GM21717 (cell line): ENCODE measurements around the gene RAPH1.

Experiments
- ATAC-seq: cut with Tn5 transposase; IDR thresholded peaks from one replicate; pipeline ENCODE4 v1.9.1; 2021; ENCODE audit warnings: mild to moderate bottlenecking, moderate library complexity; ENCODE audit not compliant: unreplicated experiment

Gene RAPH1, protein sequence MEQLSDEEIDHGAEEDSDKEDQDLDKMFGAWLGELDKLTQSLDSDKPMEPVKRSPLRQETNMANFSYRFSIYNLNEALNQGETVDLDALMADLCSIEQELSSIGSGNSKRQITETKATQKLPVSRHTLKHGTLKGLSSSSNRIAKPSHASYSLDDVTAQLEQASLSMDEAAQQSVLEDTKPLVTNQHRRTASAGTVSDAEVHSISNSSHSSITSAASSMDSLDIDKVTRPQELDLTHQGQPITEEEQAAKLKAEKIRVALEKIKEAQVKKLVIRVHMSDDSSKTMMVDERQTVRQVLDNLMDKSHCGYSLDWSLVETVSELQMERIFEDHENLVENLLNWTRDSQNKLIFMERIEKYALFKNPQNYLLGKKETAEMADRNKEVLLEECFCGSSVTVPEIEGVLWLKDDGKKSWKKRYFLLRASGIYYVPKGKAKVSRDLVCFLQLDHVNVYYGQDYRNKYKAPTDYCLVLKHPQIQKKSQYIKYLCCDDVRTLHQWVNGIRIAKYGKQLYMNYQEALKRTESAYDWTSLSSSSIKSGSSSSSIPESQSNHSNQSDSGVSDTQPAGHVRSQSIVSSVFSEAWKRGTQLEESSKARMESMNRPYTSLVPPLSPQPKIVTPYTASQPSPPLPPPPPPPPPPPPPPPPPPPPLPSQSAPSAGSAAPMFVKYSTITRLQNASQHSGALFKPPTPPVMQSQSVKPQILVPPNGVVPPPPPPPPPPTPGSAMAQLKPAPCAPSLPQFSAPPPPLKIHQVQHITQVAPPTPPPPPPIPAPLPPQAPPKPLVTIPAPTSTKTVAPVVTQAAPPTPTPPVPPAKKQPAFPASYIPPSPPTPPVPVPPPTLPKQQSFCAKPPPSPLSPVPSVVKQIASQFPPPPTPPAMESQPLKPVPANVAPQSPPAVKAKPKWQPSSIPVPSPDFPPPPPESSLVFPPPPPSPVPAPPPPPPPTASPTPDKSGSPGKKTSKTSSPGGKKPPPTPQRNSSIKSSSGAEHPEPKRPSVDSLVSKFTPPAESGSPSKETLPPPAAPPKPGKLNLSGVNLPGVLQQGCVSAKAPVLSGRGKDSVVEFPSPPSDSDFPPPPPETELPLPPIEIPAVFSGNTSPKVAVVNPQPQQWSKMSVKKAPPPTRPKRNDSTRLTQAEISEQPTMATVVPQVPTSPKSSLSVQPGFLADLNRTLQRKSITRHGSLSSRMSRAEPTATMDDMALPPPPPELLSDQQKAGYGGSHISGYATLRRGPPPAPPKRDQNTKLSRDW

DNA sequence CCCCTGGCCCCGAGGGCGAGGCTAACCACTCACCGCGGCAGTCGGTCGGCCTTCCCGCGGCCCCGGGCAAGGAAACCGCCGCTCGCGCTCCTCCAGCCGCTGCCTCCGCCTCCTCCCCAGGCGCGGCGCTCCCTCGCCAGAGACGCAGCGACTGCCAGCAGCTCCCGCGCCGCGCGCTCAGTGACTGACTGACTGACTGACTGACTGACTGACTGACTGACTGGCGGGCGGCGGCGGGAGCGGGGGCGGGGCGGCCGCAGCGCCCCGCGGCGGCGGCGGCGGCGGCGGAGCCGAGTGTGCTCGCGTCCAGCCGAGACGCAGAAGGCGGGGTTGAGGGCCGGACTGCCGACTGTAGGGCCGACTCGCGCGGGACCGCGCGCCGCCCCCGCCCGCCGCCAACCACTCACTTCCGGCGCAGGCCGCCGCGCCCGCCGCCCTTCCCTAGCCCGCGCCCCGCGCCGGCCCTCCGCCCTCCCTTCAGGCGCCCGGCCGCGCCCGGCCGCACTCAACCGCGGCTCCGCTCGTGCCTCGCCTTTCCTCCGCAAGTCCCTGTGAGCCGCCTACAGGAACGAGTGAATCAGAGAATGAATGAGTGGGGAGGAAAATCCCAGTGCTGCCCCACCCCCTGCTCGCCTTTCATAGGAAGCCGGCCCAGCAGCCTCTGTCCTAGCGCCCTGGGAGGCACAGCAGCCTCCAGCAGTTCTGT, at the start of gene RAPH1:
Gene RAPH1, minus strand, starts transcription at position 224 of the 706 bp plus-strand sequence. CDS start 39,948 bp downstream, outside the sequence.
- no peak for ATAC-seq

DNA sequence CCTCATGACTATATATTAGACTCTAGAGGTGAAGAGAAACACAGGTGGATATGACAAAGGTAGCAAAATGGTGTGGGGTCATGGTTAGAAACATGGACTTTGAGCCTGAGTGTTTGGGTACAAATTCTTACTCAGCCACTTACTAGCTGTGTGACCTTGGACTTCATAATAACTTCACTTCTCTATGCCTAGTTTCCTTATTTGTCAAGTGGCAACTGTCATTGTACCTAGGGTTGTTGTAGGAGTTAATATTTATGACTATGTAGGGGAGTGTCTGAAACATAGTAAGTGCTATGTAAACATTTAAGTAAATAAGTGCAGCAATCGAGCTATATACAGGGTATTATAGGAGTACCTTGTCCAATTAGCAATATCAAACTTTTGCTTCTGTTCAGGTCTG, 49.7 kb upstream of the RAPH1 start:
- ATAC-seq = no peak

DNA sequence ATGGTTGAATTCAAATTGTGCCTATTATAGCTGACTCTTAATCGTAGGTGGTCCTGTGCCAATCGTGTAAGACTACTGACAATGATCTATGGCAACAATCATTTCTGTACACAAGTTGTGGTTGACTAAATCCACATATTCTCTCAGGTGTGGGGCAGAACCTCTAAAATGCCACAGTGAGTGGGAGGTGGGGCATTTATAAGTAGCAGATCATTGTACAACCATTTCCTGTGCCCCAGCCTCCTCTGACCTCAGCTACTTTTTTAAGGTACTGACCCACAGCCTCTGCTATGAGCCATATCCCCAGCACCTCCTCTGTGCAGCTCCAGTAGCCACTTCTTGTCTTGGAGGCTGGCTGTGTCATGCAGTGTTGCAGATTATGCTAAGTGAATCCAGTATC, 48.6 kb upstream of the RAPH1 start:
- peak; percentile 40 for ATAC-seq

DNA sequence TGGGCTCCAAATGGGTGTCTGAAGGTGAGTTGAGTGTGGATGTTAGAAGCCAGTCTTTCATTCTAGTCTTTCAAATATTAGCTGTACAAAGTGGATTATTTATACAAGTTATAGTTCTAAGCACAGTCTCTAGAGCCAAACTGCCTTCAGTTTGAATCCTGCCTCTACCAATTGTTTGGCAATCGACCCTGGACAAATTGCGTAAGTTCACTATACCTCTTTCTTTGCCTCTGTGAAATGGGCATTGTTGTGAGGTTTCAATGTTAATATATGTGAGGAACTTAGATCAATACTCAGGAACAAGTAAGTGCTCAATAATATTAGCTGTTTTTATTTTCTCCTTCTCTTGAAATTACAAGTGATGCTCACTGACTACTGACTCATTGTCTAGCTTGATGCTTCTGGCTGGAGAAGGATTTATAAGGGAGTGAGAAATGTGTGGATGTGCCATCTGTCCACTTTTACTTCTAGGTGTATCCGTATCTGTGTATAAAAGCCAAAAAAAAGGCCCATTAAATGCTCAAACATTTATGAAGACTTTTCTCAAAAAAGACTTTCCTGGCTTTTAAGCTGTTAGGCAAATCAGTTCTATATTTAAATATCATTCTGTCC, 48.1 kb upstream of the RAPH1 start:
- no peak for ATAC-seq

DNA sequence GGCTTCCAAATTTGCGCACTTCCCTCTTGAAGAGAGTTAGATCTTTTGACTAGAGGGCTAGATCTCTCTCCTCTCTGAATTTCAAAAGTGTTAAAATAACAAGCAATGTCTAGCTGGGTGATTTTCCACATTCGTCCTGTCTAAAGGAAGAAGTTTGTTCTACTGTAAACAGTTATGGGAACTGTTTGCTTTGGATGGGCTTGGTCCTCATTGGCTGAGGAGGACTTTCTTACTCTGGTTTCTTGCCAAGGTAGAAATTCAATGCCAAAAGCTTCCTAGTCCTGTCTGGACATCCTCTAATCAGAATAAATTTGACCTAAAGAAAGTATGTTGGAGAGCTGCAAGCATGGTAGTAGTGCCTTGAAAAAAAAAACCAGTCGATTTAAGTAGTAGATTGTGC, 47.4 kb upstream of the RAPH1 start:
- ATAC-seq = no peak

DNA sequence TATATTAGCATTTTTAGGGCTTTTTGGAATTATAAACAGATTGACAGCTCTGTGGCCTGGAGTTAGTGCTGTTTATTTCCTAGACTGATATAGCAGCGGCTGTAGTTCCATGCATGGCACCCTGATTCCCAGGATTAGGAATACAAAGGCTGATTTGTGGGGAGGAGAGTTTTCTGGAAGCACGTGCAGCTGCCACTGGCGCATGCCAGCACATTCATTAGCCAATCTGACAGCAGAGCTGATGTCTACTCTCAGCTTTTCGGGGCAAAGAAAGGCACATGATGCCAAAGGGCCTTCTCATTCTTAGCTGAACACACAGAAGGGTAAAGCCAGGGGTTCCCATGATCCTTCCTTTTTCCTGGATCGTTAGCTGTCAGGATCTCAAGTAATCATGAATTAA, 45.7 kb upstream of the RAPH1 start:
- no peak for ATAC-seq

DNA sequence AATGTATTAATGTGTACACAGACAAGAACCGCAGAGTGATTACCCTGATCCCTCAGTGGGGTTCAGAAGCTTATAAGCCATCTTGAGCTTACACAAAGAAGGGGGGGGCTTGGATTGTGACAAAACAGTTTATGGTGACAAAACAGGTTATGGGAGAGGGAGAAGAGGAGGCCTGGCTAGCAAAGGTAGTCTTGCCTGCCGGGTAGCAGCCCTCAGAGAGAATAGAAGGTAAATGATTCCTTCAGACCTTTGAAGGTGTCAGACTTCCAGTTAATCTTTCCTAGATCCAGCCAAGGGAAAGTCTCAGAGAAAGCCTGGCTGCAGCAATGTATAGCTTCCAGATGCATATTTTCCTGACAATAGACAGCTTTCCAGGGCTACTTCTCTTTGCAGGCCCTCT, 44.6 kb upstream of the RAPH1 start:
- ATAC-seq = peak; percentile 6

DNA sequence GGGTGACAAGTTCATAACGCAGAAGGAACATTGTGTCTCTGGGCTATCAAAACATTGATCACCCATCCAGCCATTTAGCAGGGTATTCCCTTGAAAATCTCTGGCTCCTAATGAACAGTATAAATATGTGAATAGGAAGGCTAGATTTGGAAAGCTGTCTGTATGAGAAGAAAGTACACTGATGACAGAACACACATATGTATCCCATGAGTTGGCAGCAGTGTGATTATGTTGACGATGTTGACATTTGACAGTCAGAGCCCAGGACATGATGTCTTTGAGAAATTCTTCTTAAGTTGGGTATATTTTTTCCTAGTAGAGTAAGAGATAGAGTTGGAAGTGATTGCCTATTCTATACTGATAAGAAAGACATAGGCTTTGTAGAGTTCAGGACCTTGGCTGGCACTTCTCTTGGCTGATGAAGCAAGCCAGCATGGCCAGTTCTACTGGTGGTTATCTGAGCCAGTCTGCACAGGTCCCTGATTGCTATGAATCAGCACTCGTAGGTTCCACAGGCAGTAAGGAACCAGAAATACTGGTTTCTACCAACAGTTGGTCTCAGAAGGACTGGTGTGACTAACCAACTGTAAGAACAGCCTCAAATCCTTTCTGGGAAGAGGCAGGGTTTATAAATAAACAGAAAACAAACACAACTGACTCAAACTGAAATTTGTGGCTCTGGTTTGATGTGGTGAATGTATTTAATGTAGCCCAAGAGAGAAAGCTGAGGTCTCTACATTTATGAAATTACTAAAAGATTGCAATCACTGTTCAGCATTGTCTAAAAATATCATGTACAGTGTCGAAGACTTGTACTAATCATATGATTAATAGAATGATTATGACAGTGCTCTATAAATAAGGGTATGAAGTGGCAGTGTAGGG, 43.9 kb upstream of the RAPH1 start:
- ATAC-seq = peak; percentile 98

DNA sequence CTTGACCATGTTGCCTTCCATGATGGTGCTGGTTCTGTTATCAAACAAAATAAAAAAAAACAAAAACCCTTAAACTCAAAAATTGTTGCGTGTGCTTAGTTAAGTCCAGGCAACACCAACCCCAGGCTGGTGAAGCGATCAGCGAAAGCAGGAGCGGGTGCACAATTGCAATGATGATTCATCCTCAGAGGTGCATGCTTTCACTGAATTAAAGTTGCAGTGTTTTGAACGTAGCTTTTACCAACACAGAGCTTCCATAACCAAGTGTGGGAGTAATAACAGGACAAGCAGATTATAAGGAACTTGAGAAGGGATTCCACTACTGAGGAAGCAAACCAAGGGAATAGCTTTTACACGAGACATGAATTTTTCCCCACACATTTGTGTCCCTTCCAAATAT, 39.7 kb upstream of the RAPH1 start:
- no peak for ATAC-seq

DNA sequence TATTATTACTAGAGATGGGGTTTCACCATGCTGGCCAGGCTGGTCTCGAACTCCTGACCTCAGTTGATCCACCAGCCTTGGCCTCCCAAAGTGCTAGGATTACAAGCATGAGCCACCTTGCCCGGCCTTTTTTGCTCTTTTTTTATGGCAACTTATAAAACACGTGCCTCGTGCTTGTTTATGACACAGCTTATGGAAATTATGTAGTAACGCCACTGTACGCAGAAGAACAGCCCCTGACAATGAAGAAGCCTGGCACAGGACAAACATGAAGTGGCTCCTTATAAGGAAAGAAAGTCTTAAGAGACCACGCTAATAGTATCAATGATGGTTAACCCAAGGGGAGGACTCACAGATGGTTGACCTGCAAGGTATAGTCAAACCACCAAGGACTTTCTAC, 37.2 kb upstream of the RAPH1 start:
- ATAC-seq = no peak

DNA sequence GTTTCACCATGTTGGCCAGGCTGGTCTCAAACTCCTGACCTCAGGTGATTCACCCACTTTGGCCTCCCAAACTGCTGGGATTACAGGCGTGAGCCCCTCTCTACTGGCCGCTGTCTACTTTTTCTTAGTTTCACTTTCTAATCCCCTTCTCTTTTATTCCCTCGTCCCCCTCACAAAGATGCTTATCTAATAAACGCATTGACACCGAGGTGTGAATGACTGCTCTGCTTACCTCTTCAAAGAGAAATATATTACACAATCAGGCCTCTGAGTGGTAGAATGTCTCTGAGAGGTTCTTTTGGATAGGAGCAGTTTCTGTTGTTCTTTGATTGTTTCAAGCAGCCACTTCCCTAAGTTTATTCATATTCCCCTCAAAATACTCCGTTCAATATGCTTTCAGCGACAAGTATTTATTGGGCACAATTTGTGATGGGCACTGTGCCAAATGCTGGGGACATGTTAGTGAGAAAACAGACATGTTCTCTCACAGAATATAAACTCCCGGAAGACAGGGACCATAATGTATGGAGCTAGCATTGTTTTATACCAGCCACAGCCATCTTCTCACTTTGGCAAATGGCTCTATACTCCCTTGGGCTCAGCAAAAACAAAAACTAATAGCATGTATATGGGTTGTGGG, 34.7 kb upstream of the RAPH1 start:
- ATAC-seq = no peak

DNA sequence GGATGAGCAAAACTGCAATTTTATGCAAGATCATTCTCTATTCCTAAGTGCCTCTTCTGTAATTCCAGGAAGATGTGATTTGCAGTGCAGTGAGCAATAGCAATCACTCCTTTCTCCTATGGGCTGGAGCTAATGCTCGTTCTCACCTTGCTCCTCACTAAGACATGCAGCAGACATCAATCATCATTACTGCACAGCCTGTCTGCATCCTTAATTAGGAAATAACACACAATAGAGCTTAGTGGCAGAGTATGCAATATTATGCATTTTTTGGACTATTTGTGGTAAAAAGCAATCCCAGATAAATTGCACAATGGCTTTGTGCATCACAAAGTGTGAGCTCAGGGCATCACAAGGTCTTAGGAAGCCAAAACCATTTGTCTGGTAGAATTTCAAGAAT, 32.6 kb upstream of the RAPH1 start:
- no peak for ATAC-seq

DNA sequence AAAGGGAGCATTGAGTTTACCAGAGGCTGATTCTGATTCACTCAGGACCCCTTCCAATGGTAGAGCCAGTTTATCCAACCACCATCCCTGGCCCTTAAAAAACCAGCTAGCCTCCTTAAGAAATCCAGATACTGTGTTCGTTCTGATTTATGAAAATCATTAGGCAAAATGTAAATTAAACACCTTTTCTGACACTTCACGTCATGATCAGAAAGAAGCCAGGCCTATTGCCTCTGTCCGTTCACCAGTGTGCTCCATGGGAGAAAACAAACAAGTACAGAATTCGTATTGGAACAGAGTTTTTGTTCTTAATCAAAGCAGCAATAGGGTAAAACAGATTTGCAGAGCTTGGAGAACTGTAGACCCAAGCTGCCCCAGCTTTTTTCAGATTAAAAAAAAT, 31.1 kb upstream of the RAPH1 start:
- no peak for ATAC-seq

DNA sequence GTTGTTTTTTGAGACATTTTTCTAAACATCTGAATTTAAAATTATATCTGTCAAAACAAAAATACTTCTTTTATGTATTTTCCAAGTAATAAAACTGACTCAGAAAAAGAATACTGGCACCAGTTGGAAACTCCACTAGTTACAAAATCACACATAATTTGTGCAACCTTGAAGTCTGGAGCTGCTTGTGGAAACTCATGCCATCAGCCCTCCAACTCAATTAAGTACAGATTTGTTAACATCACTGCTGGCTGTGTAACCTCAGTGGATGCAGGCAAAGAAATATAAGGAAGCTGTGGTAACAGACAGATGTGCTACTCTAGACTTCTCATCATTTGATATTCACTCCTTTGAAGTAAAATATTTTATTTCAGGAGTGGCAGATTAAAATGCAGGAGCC, 30.0 kb upstream of the RAPH1 start:
- ATAC-seq = no peak

DNA sequence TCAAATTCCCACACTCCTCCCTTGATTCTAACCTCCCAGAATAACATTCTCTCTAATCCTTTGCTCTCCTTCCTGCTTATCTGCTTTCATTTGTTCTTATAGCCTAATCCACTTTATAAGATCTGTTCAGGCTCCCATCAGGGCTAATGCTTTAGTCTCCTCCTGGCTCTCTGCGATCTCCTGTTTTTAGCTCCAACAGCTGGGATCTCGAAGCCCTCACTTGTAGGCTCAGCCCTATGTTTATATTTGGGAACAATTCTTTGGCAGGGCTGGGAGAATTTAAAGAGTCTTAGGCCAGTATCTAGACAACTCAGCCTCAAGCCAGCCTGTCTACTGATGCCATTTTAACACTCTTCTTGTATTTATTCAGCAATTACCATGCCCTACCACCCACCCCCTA, 27.2 kb upstream of the RAPH1 start:
- ATAC-seq = no peak

DNA sequence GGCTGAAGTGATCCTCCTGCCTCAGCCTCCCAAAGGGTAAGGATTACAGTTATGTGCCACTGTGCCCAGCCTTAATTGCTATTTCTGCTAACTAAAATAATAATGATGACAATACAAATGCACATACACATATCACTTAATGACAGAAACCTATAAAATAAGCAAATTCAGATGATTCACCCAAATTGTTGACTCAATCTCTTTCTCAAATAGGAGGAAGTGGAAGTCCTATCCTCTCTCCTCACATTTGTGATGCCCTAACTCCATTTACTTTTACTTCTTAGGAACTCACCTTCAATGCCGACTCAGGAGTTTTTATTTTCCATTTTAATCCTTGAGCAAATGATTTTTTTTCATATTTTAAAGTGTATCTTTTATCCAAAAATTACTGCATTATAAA, 24.5 kb upstream of the RAPH1 start:
- ATAC-seq = no peak

DNA sequence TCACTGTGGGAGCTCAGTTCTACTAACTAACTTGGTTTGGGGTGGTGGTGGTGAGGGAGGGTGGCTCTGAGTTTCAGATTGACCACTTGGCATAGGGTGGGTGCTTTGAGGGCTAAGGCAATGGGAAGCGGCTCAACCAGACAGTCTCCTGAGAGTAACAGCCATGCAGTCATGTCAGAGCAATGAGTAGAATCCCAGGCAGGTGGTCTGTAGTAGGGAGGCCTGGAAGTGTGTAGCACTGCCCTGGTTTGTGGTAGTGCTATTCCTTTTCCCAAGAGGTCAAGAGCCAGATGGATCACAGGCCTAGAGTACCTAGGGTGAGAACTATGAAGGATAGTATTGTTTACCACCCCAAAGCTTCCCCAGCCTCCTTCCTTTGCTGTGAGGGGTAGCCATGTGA, 18.7 kb upstream of the RAPH1 start:
- no peak for ATAC-seq

DNA sequence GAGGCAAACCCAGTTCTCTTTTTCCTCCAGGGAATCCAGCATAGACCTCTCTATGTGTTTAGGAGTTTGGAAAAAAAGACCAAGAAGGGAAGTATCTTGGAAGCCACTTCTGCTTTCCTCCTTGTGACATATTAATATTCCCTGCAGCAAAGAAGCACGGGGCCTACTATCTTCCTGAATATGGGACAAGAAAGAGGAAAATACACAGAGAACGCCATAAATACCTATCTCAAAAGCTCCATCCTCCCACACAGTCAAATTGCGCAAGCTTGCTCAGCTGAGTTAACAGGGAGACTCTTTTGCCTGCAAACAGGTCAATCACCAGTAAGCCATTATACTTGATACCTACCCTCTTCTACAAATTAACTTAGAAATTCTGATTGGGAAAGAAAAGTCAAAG, 16.7 kb upstream of the RAPH1 start:
- ATAC-seq = no peak

DNA sequence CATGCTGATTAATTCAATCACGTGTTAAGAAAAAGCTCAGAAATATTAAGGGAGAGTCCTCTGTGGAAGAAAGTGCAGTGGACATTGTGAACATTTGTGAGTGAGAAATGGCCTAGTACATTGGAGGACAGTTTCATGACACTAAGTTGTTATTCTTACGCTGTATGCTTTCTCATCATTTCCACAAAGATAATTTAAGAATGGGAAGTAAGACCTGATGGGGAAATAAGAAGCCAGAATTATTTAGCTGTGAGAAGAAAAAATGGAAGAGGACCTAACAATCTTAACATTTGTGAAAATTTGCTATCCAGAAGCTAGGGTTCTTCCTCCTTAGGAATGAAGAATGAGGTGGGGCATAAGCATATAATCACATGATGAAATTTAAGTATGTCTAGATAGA, 15.2 kb upstream of the RAPH1 start:
- ATAC-seq = no peak
